Islet of Langerhans (tissue), 1 donor: ENCODE measurements around the gene SPAG16.
"Not testable (repeated sequence)": the region's sequence is repeated elsewhere in the genome, so short reads cannot be mapped to it uniquely, and the experiment has no call there.

Experiments
- FAIRE-seq: peaks from one replicate; lab custom pipeline; 2011; peaks lifted over from hg19 to GRCh38; lab: Jason Lieb, UNC

The SPAG16 gene

DNA sequence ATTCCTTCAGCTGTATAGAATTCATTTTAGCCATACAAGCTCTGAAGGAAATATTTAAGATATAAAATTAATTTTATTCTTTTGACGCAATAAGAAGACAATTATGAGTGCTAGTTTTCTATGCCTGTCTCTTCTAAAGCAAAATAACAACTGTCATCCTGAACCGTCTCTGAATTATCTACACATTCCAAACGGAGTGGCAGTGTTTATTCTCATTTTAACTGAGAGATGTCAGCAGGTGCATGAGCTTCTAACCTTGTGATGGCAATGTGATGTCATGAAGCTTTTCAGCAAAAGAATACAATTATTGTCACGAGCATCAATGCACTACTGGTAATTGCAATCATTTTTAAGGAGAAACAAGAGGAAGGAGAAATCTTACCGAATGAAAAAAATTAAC is 274.8 kb downstream of the SPAG16 start:
- FAIRE-seq, result no peak

DNA sequence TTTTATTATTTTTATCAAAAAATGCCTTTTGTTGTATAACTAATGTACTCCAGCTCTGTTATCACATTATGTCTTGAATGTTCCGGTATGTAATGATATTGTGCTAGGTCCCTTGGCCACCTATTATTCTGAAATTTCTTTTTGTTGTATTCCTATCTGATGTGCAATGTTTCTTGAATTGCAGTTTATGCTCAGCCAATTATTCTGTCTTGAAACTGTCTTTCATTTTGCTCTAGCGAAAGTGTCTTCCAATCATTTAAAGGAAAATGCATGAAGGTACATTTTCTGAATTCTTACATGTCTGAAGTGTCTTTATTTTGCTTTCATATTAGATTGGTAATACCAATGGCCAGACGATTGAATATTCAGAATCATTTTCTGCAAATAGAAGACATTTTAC is 277.5 kb downstream of the SPAG16 start:
- FAIRE-seq, result no peak

DNA sequence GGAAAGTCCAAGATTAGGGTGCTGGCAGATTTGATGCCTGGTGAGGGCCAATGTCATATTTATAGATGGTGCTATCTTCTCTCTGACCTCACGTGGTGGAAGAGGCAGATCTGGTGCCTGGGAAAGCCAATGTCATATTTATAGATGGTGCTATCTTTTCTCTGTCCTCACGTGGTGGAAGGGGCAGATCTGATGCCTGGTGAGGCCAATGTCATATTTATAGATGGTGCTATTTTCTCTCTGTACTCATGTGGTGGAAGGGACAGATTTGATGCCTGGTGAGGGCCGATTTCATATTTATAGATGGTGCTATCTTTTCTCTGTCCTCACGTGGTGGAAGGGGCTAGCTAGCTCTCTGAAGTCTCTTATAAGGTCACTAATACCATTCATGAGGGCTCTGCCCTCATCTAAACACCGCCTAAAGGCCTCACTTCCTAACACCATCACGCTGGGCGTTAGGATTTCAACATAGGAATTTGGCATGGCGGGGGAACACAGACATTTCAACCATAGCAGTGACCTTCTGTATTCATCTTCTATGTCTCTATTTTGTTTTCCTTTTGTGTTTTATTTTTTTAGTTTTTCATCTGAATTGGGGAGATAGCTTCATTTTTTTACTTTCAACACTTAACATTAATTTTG is 278.4 kb downstream of the SPAG16 start:
- FAIRE-seq, result no peak

DNA sequence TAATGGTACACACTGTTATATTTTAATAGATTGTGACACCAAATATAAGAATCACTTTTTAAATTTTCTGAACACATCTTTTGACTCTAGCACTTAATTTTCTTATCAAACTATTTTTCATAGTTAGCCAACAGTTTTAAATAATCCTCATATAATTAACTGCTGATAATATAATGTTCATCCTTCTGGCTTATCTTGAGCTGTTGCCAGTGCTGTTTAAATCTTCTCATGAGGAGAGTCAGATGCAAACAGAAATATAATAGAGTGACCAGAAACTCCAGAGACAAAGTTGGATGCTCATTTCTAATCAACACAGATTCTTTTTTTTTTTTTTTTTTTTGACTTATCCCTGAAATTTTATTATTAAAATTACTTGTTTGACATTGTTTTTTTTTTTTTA is 282.6 kb downstream of the SPAG16 start:
- no peak for FAIRE-seq

DNA sequence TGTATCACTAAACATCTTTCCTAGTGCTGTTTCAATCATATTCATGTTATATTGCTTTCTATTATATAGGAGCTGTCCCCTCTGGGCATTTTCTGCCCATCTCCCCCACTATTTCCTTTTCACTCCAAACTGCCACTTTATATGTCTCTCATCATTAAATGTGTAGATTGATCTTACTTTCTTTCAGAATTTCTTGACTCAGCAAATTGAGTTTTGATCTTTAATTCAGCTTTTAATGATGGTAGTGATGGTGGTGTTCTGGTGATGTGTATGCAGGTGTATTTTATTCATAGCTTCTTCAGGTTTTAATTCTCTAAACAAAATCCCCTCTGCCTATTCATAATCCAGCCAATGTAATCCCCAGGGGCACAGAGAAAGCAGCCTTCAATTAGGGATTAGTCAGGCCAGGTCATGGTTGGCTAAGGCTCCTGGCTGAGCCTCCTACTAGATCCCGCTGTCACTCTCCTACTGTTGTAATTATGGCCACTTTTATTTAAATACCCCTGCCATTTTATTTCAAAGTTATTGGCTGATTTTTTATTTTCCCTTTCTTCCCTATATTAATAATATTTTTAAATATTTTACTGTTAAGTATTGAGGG is 325.4 kb downstream of the SPAG16 start:
- FAIRE-seq, result no peak

DNA sequence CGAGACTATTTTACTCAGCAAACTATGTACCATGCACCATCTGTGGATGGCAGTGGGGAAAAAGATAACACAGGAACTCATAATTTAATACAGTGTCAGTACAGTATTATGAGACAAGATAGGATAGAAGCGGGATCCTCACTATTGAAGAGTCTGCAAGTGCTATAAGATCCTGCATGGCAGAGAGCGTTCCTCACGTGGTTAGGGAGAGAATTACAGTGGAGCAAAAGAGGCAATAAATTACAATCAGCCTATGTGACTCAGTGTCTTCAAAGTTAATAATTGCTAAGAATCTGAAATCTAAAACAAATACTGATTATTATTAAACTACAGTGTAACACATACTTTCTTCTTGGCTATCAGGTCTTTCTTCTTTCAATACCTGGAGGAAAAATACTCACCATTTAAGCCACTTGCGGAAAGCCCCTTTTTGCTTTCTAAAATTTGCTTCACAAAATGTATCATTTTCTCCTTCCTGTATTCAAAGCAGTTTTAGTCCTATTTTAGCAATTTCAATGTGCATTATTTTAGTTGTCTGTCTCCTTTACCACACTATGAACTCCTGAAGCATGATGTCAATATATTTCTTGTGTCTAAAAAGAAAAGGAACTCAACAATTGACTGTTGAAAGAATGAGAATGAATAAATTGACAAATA is 342.9 kb downstream of the SPAG16 start:
- no peak for FAIRE-seq

DNA sequence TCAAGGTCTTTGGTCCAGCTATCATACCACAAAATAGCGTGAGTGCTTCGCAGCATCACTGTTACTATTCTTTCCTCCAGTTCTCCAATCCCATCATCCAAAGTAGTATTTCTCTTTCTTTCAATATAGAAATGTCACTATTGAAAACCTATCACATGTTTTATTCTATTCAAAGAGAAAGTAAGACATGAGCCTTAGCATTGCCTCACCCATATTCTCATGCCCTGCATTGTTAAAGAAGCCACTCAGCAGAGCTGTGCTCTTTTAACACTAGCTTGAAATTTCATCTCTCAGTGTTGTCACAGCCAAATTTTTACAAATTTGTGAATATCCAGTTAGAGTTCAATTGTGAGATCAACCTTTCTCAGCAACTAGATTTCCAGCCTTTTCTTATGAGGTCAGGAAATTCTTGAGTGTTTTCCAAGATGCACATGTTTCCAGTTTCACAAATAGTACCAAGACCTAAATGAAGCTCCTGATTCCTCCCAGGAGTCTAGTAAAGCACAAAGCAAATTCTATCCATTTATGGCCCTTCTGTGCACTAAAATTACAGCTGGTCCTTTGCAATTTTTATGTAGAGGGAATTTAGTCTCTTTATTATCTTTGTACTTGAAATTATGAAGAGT is 343.7 kb downstream of the SPAG16 start:
- FAIRE-seq, result no peak

DNA sequence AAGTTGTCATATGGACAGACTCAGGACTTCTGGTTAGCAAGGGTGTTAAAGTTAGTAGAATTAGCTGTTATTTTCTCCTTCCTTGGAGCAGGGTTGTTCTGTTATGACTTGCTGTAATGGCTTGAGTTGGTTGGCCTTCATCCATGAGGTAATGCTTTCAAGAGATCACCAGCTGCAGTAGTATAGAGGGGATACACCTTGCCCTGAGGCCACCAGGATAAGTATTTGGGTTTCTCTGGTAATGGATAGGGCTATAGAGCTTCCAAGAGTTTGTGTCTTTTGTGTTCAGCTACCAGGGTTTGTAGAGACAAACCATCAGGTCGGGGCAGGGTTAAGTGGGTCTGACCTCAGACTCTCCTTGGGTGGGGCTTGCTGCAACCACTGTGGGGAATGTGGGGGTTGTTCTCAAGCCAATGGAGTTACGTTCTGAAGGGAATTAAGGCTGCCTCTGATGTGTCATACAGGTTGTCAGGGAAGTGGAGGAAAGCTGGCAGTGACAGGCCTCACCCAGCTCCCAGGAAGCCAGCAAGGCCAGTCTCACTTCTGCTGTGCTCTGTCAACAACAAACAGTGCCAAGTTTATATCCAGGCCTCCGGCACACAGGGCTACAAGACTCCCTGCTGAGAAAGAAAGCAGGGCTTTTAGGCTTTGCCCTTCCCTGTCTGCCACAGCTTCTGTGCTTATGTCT is 356.6 kb downstream of the SPAG16 start:
- no peak for FAIRE-seq

DNA sequence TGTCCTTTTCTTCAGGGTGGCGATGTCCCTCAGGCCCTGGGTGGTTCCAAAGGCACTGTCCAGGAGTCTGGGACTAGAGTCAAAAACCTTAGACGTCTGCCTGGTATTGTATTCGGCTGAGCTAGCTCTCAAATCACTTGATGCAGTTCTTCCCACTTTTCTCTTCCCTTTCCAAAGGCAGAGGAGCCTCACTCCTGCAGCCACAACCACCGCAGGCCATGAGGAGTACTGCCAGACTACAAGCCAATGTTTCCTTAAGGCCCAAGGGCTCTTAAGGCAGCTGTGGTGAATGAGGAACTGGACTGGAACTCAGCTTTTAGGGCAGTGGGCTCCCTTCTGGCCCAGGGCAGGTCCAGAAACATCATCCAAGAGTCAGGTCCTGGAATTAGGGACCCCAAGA is 360.7 kb downstream of the SPAG16 start:
- FAIRE-seq, result no peak

DNA sequence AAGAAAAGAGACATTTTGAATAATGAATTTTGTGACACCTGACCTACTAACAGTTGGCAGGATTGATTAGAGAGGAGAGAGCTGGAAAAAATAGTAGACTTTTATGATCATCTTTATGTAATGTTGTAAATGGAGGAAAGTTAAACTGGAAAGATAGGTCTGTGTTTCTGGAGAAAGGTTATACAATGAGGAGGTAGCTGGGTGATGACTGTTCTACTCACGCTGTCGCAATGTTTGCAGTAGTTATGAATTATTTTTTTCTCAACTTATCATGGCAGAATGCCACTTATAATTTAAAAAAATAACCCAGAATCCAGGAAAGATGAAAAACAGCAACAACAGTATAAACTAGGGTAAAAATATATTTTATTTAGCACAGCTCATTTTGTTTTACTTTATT is 364.9 kb downstream of the SPAG16 start:
- FAIRE-seq, result no peak

DNA sequence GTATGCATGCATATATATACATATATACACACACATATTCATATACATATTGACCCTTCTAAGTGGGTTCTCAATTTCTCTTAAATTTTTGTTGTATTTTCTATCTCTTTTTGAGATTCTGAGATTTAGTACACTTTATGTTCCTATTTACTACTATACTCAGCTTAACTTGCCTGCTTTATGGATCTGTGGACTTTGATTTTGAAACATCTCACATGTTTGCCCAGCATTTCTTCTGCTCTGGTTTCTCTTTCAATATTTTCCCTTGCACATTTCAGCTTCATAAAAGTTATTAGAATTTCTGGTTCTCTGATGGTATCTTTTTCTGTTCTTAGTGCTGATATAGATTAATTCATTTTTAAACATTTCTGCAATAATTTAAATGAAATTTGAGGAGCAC is 380.6 kb downstream of the SPAG16 start:
- FAIRE-seq, result no peak

DNA sequence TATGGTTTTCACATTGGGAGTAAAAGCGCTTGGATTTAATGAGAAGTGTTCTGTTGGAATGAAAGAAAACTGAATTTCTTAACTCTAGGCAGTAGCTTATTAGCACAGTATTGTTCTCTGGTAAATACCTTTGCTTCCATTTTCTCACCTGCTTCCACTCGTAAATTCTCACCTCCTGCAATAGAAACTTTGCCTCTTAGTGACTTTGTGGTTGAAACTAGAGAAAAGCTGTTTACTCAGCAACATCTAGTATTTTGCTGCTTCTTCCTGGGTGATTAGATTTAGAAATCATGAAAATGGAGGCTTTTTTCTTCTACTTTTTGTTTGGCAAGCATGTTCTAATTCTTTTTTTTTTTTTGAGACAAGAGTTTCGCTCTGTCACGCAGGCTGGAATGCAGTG is 385.4 kb downstream of the SPAG16 start:
- no peak for FAIRE-seq

DNA sequence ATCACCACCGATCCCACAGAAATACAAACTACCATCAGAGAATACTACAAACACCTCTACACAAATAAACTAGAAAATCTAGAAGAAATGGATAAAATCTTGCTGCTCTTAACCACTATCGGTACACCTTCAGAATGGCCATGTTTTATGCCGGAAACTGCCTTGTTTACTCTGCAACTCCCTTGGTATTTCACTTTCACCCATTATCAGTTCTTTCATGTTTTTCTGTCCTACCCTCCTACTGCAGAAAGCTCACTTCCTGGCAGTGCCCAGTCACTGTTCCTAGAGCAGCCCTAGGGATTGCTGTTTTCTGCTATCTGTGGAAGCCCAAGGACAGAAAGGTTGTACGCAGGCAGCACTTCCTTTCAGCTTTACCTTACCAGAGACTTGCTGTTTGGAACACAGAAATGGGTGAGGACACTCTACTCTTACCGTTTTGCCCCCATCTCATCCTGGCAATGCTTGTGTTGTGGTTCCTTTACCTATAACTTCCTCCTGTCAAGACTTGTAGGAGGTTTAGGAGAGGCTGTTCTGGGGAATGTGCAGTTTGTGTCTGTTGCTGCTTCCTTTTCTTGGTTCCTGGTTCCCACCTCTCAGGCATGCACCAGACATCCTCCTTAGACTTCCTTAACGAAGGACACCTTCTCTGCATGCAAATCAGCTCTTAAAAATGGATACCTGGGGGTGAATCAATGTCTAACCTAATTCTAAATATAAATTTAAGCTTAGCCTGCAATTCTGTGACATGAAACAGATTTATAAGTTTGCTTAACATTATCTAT is 394.4 kb downstream of the SPAG16 start:
- FAIRE-seq, result no peak

DNA sequence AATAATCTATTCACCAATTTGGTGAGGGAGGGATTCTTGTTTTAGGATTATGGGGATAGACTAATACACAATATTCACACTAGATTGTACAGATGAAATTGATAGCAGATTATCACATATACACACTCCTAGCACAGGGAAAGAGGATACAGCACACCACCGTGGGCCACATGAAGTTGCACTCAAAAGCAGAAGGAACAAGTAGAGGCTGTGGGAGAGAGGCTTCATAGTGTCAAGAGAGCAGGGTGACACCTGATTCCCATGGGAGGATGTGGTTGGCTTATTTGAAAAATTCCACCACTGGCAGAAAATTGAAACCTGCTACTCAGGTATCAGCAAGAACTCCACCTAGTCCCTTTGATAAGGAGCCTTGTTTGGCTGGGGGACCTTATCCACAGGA is 395.6 kb downstream of the SPAG16 start:
- FAIRE-seq, result no peak

DNA sequence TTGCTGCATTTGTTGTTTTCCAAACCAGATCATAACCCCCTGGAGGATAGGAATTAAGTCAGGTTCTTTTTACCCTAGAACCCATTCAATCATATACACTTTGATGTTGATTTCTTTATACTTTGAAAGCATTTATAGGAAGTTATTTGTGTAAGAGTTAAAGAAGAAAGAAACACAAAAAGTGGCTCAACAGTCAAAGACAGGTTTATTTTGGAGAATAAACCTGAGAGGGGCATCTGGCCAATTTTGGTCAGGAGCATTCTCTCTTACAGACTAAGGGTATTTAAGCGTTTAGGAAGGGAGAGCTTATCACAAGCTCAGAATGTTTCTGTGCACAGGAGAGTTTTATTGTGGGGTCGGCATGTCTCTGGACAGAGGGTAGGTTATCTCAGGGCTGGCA is 398.0 kb downstream of the SPAG16 start:
- no peak for FAIRE-seq

DNA sequence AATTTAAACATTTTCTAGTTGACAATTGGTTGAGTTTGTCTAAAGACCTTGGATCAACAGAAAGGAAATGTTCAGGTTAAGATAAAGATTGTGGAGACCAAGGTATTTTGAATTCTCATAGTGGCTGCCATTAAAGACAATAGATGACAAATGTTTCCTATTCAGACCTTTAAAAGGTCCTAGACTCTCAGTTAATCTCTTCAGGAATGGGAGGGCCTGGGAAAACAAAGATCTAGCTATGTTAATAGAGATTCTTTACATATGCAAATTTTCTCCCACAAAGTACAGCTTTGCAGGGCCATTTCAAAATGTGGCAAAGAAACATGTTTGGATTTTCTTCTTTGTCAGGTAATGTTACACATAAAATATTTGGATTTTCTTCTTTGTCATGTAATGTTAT is 403.9 kb downstream of the SPAG16 start:
- no peak for FAIRE-seq

DNA sequence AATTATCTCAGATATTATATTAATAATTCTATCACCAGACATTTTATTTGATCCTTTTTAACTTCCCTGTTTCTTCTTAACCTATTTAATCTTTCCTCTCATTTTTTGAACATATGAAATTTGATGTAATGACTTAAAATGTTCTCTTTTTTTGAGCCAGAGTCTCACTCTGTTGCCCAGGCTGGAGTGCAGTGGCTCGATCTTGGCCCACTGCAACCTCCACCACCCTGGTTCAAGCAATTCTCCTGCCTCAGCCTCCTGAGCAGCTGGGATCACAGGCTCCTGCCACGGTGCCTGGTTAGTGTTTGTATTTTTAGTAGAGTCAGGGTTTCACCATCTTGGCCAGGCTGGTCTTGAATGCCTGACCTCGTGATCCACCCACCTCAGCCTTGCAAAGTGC is 404.6 kb downstream of the SPAG16 start:
- not testable (repeated sequence) for FAIRE-seq

DNA sequence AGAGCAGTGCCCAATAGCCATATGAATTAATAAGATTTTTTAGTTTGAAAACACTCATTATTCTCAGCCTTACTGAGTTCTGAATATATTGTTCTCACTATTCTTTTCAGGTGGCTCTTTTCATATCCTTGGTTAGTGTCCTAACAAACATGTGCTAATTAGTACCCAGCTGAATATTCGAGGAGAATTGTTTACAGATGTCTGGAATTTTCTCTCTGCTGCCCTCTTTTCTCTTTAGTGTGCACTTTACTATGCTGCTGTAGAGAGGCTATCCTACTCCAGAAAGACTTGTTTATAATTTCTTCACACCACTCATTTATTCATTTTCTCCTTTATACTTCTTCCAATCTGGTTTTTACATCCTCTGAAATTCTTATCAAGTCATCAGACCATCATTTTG is 405.3 kb downstream of the SPAG16 start:
- FAIRE-seq, result no peak

DNA sequence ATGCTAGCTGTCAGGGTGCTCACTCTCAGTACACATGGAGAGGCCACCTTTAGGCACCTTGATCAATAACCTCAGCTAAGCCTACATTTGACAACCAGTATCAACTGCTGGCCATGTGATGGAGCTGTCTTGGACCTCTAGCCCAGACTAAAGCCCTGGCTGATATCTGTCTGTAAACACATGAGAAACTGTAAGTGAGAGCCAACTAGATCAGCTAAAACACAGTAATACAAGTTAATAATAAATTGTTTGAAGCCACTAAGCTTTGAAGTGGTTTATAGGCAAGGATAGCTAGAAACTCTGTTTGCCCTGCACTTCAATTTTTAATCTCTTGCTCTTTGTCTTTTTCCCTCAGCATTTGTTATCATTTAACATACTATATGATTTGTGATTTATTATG is 407.1 kb downstream of the SPAG16 start:
- no peak for FAIRE-seq

DNA sequence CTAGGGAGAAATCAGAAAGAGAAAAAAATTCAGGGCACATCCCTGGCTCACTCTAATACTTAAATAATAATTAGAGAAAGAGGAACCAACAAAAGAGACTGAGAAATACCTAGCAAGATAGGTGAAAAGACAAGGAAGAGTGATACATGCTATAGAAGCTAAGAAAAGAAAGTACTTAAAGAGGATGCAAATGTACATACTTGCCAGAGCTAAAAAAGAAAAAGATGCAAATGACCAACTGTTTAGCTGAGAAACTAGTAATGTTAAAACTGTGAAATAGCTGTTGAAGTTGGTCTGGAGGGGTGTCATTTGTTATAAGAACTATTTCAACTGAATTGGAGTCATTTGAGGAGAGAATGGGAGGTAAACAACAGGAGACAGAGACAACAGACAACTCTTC is 412.2 kb downstream of the SPAG16 start:
- FAIRE-seq, result no peak

DNA sequence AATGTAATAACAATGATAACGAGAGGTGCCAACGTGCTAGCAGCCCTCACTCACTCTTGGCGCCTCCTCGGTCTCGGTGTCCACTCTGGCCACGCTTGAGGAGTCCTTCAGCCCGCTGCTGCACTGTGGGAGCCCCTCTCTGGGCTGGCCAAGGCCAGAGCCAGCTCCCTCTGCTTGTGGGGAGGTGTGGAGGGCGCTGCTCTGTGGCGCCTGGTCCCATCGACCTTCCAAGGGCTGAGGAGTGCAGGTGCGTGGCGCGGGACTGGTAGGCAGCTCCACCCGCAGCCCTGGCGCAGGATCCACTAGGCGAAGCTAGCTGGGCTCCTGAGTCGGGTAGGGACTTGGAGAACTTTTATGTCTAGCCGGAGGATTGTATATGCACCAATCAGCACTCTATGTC is 417.1 kb downstream of the SPAG16 start:
- FAIRE-seq, result not testable (repeated sequence)

DNA sequence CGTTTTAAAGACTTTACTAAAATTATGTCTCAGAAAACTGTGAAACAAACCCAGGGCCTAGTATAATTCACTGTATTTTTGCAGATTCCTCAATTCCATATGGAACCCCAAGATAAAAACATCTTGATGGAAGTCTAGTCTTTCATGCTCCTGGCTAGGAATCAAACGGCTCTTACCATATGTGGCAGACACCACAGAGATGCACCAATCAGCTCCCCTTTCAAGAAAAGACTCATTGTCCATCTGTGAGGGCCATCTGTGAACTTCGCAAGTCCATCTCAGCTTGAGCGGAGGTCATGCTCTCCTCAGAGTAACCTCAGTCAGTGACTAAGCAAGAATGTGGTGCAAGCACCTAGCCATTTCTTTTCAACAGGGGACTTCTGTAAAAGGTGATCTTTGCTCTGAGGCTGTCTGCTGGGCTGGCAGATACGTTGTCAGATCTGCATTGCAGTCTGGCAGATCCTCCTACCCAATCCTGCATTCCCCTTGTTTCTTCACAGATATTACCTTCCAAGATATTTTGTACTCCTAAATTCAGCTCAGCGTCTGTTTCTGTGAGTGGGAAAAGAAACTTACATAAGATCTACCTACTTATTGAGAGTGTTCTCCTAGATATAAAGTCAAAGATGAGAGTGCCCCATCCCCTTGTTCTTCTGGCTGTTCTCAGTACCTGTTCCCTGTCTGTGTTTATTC is 419.3 kb downstream of the SPAG16 start:
- no peak for FAIRE-seq
